HEK293 (cell line): Measurements from ENCODE around the gene FNIP1.

Experiments
- EGR2 ChIP-seq: fragments of 450-650 bp; formaldehyde crosslinking; IDR thresholded peaks from 2 replicates; pipeline ENCODE4 v1.5.1; 2016; ENCODE audit warnings: low read depth, missing biosample characterization, missing genetic modification characterization
- GLIS2 ChIP-seq: fragments of 450-650 bp; formaldehyde crosslinking; IDR thresholded peaks from 2 replicates; pipeline ENCODE4 v1.5.1; 2016; ENCODE audit warnings: missing biosample characterization, missing genetic modification characterization
- KLF1 ChIP-seq: fragments of 450-650 bp; formaldehyde crosslinking; IDR thresholded peaks from 2 replicates; pipeline ENCODE4 v1.5.1; 2016; ENCODE audit warnings: missing biosample characterization, missing genetic modification characterization
- REPIN1 ChIP-seq: fragments of 450-650 bp; formaldehyde crosslinking; IDR thresholded peaks from 2 replicates; pipeline ENCODE4 v1.5.1; 2017; ENCODE audit warnings: missing biosample characterization, missing genetic modification characterization, low read depth
- TRIM28 ChIP-seq: IDR thresholded peaks from 2 replicates; pipeline ENCODE4 v1.6.1; 2011; ENCODE audit warnings: low read length, control low read depth, borderline replicate concordance
- WT1 ChIP-seq: fragments of 450-650 bp; formaldehyde crosslinking; IDR thresholded peaks from 2 replicates; pipeline ENCODE4 v1.5.1; 2016; ENCODE audit warnings: missing biosample characterization, missing genetic modification characterization
- YY2 ChIP-seq: fragments of 450-650 bp; formaldehyde crosslinking; IDR thresholded peaks from 2 replicates; pipeline ENCODE4 v1.5.1; 2016; ENCODE audit warnings: missing biosample characterization, missing genetic modification characterization
- ZBTB17 ChIP-seq: fragments of 450-650 bp; formaldehyde crosslinking; IDR thresholded peaks from 2 replicates; pipeline ENCODE4 v1.5.1; 2016; ENCODE audit warnings: missing biosample characterization, missing genetic modification characterization
- ZBTB20 ChIP-seq: fragments of 450-650 bp; formaldehyde crosslinking; IDR thresholded peaks from 2 replicates; pipeline ENCODE4 v1.5.1; 2016; ENCODE audit warnings: missing biosample characterization, missing genetic modification characterization
- ZIC2 ChIP-seq: fragments of 450-650 bp; formaldehyde crosslinking; IDR thresholded peaks from 2 replicates; pipeline ENCODE4 v1.5.1; 2016; ENCODE audit warnings: missing biosample characterization, missing genetic modification characterization
- ZNF155 ChIP-seq: fragments of 450-650 bp; formaldehyde crosslinking; IDR thresholded peaks from 2 replicates; pipeline ENCODE4 v1.5.1; 2016; ENCODE audit warnings: missing biosample characterization, missing genetic modification characterization
- ZNF302 ChIP-seq: fragments of 450-650 bp; formaldehyde crosslinking; IDR thresholded peaks from 2 replicates; pipeline ENCODE4 v1.5.1; 2016; ENCODE audit warnings: missing biosample characterization, missing genetic modification characterization, low read depth
- ZNF391 ChIP-seq: fragments of 450-650 bp; formaldehyde crosslinking; IDR thresholded peaks from 2 replicates; pipeline ENCODE4 v1.5.1; 2016; ENCODE audit warnings: low read depth, missing biosample characterization, missing genetic modification characterization, borderline replicate concordance
- ZNF501 ChIP-seq: fragments of 450-650 bp; formaldehyde crosslinking; IDR thresholded peaks from 2 replicates; pipeline ENCODE4 v1.5.1; 2016; ENCODE audit warnings: missing biosample characterization, missing genetic modification characterization
- ZNF530 ChIP-seq: fragments of 450-650 bp; formaldehyde crosslinking; IDR thresholded peaks from 2 replicates; pipeline ENCODE4 v1.5.1; 2016; ENCODE audit warnings: low read depth, missing biosample characterization, missing genetic modification characterization
- ZNF585B ChIP-seq: fragments of 450-650 bp; formaldehyde crosslinking; IDR thresholded peaks from 2 replicates; pipeline ENCODE4 v1.5.1; 2016; ENCODE audit warnings: missing biosample characterization, missing genetic modification characterization
- ZNF600 ChIP-seq: fragments of 450-650 bp; formaldehyde crosslinking; IDR thresholded peaks from 2 replicates; pipeline ENCODE4 v1.5.1; 2016; ENCODE audit warnings: missing biosample characterization, missing genetic modification characterization
- ZNF777 ChIP-seq: fragments of 450-650 bp; formaldehyde crosslinking; IDR thresholded peaks from 2 replicates; pipeline ENCODE4 v1.5.1; 2017; ENCODE audit warnings: missing biosample characterization, missing genetic modification characterization, borderline replicate concordance
- ZSCAN16 ChIP-seq: fragments of 450-650 bp; formaldehyde crosslinking; IDR thresholded peaks from 2 replicates; pipeline ENCODE4 v1.5.1; 2016; ENCODE audit warnings: missing biosample characterization, missing genetic modification characterization
- TF ChIP-seq, protein P1 (sequence below): fragments of 450-650 bp; formaldehyde crosslinking; IDR thresholded peaks from 2 replicates; pipeline ENCODE4 v1.5.1; 2016; ENCODE audit warnings: missing biosample characterization, missing genetic modification characterization
- TF ChIP-seq, protein P2 (sequence below): fragments of 450-650 bp; formaldehyde crosslinking; IDR thresholded peaks from 2 replicates; pipeline ENCODE4 v1.5.1; 2016; ENCODE audit warnings: missing biosample characterization, missing genetic modification characterization
- TF ChIP-seq, protein P3 (sequence below): fragments of 450-650 bp; formaldehyde crosslinking; IDR thresholded peaks from 2 replicates; pipeline ENCODE4 v1.5.1; 2016; ENCODE audit warnings: missing biosample characterization, missing genetic modification characterization
- TF ChIP-seq, protein P4 (sequence below): fragments of 450-650 bp; formaldehyde crosslinking; conservative IDR thresholded peaks from 2 replicates; pipeline ENCODE4 v1.5.1; 2016; ENCODE audit warnings: low read depth, missing biosample characterization, missing genetic modification characterization
- TF ChIP-seq, protein P5 (sequence below): fragments of 450-650 bp; IDR thresholded peaks from 2 replicates; pipeline ENCODE4 v1.5.1; 2018; ENCODE audit warnings: missing biosample characterization, mild to moderate bottlenecking, missing genetic modification characterization
- TF ChIP-seq, protein P6 (sequence below): fragments of 450-650 bp; formaldehyde crosslinking; IDR thresholded peaks from 2 replicates; pipeline ENCODE4 v1.5.1; 2016; ENCODE audit warnings: missing biosample characterization, missing genetic modification characterization

The FNIP1 gene

DNA sequence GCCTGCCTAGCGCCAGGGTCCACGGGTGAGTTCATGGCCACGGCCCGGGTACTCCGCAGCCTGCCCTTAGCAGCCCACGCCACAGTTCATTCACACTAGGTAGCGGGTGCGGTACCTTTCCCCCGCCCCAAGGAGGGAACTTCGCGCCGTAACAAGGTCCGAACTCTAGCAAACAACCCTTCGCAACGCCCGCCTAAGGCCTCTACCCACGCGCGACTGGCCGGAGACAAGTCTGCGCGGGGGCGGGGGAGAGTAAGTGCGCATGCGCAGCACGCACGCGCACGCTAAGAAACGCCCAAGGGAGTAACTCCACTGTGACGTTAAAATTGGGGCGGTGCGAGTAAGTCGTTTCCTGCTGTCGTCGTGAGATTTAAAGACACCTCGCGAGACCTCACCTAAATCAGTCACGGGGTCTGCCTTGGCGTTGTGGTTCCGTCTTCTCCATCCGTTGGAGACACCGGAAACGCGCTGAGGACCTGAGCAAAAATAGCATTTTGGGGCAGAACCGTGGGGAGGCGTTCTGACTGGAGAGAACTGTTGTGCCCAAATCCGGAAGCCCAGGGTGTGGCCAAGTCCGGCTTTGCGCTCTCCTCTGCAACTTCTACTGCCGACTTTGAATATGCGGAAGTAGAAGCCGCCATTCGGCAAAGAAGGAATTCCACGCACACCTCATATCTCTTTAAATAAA lies 161.7 kb downstream of the FNIP1 start, which contains the start of gene RAPGEF6 (continued):
- TF ChIP-seq EGR2 (tag by site-specific recombination) (peak; percentile 92), ZNF600 (tag by site-specific recombination) (peak; percentile 92), ZSCAN16 (no peak), GLIS2 (tag by site-specific recombination) (no peak), ZNF391 (peak; percentile 88; the same call in 1 of the 2 replicates), KLF1 (tag by site-specific recombination) (peak; percentile 60), WT1 (peak; percentile 54), TRIM28 (peak; percentile 56; the same call in 1 of the 2 replicates), ZNF302 (tag by site-specific recombination) (no peak), ZNF155 (no peak), ZBTB20 (peak; percentile 60; the same call in 1 of the 2 replicates), ZIC2 (tag by site-specific recombination) (no peak; the same call in 1 of the 2 replicates), ZBTB17 (tag by site-specific recombination) (no peak), ZNF585B (tag by site-specific recombination) (no peak), ZNF501 (tag by site-specific recombination) (peak; percentile 97), REPIN1 (no peak; the same call in 1 of the 2 replicates), ZNF777 (tag by site-specific recombination) (no peak), YY2 (tag by site-specific recombination) (no peak), ZNF530 (tag by site-specific recombination) (no peak)
- TF ChIP-seq, protein P1, sequence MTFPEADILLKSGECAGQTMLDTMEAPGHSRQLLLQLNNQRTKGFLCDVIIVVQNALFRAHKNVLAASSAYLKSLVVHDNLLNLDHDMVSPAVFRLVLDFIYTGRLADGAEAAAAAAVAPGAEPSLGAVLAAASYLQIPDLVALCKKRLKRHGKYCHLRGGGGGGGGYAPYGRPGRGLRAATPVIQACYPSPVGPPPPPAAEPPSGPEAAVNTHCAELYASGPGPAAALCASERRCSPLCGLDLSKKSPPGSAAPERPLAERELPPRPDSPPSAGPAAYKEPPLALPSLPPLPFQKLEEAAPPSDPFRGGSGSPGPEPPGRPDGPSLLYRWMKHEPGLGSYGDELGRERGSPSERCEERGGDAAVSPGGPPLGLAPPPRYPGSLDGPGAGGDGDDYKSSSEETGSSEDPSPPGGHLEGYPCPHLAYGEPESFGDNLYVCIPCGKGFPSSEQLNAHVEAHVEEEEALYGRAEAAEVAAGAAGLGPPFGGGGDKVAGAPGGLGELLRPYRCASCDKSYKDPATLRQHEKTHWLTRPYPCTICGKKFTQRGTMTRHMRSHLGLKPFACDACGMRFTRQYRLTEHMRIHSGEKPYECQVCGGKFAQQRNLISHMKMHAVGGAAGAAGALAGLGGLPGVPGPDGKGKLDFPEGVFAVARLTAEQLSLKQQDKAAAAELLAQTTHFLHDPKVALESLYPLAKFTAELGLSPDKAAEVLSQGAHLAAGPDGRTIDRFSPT (tag by site-specific recombination), result 0 out of 2 replicates have a peak, but pooled peaks have one; percentile 3
- TF ChIP-seq, protein P2, sequence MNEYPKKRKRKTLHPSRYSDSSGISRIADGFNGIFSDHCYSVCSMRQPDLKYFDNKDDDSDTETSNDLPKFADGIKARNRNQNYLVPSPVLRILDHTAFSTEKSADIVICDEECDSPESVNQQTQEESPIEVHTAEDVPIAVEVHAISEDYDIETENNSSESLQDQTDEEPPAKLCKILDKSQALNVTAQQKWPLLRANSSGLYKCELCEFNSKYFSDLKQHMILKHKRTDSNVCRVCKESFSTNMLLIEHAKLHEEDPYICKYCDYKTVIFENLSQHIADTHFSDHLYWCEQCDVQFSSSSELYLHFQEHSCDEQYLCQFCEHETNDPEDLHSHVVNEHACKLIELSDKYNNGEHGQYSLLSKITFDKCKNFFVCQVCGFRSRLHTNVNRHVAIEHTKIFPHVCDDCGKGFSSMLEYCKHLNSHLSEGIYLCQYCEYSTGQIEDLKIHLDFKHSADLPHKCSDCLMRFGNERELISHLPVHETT (tag by site-specific recombination), result peak; percentile 56; the same call in 1 of the 2 replicates
- TF ChIP-seq, protein P3, sequence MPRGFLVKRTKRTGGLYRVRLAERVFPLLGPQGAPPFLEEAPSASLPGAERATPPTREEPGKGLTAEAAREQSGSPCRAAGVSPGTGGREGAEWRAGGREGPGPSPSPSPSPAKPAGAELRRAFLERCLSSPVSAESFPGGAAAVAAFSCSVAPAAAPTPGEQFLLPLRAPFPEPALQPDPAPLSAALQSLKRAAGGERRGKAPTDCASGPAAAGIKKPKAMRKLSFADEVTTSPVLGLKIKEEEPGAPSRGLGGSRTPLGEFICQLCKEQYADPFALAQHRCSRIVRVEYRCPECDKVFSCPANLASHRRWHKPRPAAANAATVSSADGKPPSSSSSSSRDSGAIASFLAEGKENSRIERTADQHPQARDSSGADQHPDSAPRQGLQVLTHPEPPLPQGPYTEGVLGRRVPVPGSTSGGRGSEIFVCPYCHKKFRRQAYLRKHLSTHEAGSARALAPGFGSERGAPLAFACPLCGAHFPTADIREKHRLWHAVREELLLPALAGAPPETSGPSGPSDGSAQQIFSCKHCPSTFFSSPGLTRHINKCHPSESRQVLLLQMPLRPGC (tag by site-specific recombination), result no peak
- TF ChIP-seq, protein P4, sequence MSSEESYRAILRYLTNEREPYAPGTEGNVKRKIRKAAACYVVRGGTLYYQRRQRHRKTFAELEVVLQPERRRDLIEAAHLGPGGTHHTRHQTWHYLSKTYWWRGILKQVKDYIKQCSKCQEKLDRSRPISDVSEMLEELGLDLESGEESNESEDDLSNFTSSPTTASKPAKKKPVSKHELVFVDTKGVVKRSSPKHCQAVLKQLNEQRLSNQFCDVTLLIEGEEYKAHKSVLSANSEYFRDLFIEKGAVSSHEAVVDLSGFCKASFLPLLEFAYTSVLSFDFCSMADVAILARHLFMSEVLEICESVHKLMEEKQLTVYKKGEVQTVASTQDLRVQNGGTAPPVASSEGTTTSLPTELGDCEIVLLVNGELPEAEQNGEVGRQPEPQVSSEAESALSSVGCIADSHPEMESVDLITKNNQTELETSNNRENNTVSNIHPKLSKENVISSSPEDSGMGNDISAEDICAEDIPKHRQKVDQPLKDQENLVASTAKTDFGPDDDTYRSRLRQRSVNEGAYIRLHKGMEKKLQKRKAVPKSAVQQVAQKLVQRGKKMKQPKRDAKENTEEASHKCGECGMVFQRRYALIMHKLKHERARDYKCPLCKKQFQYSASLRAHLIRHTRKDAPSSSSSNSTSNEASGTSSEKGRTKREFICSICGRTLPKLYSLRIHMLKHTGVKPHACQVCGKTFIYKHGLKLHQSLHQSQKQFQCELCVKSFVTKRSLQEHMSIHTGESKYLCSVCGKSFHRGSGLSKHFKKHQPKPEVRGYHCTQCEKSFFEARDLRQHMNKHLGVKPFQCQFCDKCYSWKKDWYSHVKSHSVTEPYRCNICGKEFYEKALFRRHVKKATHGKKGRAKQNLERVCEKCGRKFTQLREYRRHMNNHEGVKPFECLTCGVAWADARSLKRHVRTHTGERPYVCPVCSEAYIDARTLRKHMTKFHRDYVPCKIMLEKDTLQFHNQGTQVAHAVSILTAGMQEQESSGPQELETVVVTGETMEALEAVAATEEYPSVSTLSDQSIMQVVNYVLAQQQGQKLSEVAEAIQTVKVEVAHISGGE (tag by site-specific recombination), result peak; percentile 94
- TF ChIP-seq, protein P5, sequence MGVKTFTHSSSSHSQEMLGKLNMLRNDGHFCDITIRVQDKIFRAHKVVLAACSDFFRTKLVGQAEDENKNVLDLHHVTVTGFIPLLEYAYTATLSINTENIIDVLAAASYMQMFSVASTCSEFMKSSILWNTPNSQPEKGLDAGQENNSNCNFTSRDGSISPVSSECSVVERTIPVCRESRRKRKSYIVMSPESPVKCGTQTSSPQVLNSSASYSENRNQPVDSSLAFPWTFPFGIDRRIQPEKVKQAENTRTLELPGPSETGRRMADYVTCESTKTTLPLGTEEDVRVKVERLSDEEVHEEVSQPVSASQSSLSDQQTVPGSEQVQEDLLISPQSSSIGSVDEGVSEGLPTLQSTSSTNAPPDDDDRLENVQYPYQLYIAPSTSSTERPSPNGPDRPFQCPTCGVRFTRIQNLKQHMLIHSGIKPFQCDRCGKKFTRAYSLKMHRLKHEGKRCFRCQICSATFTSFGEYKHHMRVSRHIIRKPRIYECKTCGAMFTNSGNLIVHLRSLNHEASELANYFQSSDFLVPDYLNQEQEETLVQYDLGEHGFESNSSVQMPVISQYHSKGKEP (tag by site-specific recombination), result no peak
- TF ChIP-seq, protein P6, sequence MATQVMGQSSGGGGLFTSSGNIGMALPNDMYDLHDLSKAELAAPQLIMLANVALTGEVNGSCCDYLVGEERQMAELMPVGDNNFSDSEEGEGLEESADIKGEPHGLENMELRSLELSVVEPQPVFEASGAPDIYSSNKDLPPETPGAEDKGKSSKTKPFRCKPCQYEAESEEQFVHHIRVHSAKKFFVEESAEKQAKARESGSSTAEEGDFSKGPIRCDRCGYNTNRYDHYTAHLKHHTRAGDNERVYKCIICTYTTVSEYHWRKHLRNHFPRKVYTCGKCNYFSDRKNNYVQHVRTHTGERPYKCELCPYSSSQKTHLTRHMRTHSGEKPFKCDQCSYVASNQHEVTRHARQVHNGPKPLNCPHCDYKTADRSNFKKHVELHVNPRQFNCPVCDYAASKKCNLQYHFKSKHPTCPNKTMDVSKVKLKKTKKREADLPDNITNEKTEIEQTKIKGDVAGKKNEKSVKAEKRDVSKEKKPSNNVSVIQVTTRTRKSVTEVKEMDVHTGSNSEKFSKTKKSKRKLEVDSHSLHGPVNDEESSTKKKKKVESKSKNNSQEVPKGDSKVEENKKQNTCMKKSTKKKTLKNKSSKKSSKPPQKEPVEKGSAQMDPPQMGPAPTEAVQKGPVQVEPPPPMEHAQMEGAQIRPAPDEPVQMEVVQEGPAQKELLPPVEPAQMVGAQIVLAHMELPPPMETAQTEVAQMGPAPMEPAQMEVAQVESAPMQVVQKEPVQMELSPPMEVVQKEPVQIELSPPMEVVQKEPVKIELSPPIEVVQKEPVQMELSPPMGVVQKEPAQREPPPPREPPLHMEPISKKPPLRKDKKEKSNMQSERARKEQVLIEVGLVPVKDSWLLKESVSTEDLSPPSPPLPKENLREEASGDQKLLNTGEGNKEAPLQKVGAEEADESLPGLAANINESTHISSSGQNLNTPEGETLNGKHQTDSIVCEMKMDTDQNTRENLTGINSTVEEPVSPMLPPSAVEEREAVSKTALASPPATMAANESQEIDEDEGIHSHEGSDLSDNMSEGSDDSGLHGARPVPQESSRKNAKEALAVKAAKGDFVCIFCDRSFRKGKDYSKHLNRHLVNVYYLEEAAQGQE (tag by site-specific recombination), result no peak
